Ascending aorta (tissue), 2 donors: ENCODE measurements around the gene MFSD11. TPM values are rescaled to one million over a fixed set of nuclear protein-coding genes. Genes with fewer than 3 reads are reported as not detected.

Experiments
- DNase-seq, 2 donors: peaks; one replicate each; pipeline ENCODE4 v3.0.0-alpha.2; 2019; ENCODE audit warnings: low spot score in 2 of 2
- H3K27ac ChIP-seq, 2 donors: fragments of 200-600 bp; sonication (generic); one replicate each; pipeline ENCODE4 v1.5.1; 2016 to 2017; ENCODE audit warnings: mild to moderate bottlenecking in 1 of 2
- H3K27me3 ChIP-seq: fragments of 200-600 bp; sonication (generic); one replicate; pipeline ENCODE4 v1.5.1; 2017
- H3K36me3 ChIP-seq, 2 donors: fragments of 200-600 bp; sonication (generic); one replicate each; pipeline ENCODE4 v1.5.1; 2016
- H3K4me1 ChIP-seq, 2 donors: fragments of 200-600 bp; sonication (generic); one replicate each; pipeline ENCODE4 v1.5.1; 2016 to 2017; ENCODE audit warnings: mild to moderate bottlenecking in 1 of 2
- H3K4me3 ChIP-seq, 2 donors: fragments of 200-600 bp; sonication (generic); one replicate each; pipeline ENCODE4 v1.5.1; 2016 to 2017; ENCODE audit warnings: mild to moderate bottlenecking in 1 of 2
- H3K9me3 ChIP-seq, 2 donors: fragments of 200-600 bp; sonication (generic); one replicate each; pipeline ENCODE4 v1.5.1; 2016
- intact Hi-C: fragments of 100-400 bp; cut with DNase I; formaldehyde crosslinking; loops from one replicate; pipeline ENCODE4 v1.15.1; 2023
- total RNA-seq: library from RNA; depleted of rRNA; stranded (reverse); fragments of >200 nt; gene quantifications from one replicate; pipeline ENCODE4 v1.1.0, GENCODE V29; 2016
- TF ChIP-seq, protein P1 (sequence below), 3 experiments: fragments of 200-600 bp in 2 of 3; fragments of 450-650 bp in 1 of 3; sonication (generic) in 2 of 3; IDR thresholded peaks; one replicate each; pipeline ENCODE4 v1.5.1; 2016 to 2019; ENCODE audit warnings: antibody characterized with exemption in 3 of 3, mild to moderate bottlenecking in 1 of 3, moderate library complexity in 1 of 3

Gene MFSD11
- total RNA-seq, 1 donor from 2014 or later = 13.4 TPM

DNA sequence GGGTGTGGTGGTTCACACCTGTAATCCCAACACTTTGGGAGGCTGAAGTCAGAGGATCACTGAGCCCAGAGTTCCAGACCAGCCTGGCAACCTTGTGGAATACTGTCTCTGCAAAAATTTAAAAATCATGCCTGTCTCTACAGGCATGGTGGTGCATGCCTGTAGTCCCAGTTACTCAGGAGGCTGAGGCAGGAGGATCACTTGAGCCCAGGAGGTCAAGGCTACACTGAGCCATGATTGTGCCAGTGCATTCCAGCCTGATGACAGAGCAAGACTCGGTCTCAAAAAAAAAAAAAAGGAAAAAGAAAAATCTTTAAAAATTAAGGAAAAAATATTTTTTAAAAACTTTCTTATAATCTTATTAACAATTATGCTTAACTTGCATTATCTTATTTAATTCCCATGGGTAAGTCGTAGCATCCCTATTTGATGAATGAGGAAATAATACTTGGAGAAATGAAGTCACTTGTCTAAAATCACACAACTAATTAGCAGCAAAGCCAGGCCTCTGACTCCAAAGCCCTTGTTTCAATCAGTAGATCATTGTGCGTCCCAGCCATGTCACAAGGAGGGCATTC, 13.6 kb downstream of the MFSD11 start:
- H3K4me3 ChIP-seq = no peak overlapping the region
- H3K36me3 ChIP-seq = peaks cover 39 to 43% of the 10 kb centered on the region in 2 donors
- DNase-seq = no peak
- H3K9me3 ChIP-seq = no peaks in the 10 kb centered on the region
- no peaks in the 10 kb centered on the region for H3K27me3 ChIP-seq
- no peaks in the 10 kb centered on the region for H3K4me1 ChIP-seq
- intact Hi-C loops = no loop called here
- no peak overlapping the region for H3K27ac ChIP-seq
- TF ChIP-seq, protein P1, sequence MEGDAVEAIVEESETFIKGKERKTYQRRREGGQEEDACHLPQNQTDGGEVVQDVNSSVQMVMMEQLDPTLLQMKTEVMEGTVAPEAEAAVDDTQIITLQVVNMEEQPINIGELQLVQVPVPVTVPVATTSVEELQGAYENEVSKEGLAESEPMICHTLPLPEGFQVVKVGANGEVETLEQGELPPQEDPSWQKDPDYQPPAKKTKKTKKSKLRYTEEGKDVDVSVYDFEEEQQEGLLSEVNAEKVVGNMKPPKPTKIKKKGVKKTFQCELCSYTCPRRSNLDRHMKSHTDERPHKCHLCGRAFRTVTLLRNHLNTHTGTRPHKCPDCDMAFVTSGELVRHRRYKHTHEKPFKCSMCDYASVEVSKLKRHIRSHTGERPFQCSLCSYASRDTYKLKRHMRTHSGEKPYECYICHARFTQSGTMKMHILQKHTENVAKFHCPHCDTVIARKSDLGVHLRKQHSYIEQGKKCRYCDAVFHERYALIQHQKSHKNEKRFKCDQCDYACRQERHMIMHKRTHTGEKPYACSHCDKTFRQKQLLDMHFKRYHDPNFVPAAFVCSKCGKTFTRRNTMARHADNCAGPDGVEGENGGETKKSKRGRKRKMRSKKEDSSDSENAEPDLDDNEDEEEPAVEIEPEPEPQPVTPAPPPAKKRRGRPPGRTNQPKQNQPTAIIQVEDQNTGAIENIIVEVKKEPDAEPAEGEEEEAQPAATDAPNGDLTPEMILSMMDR (IDR thresholded peaks at IDR 0.05) = no peak

DNA sequence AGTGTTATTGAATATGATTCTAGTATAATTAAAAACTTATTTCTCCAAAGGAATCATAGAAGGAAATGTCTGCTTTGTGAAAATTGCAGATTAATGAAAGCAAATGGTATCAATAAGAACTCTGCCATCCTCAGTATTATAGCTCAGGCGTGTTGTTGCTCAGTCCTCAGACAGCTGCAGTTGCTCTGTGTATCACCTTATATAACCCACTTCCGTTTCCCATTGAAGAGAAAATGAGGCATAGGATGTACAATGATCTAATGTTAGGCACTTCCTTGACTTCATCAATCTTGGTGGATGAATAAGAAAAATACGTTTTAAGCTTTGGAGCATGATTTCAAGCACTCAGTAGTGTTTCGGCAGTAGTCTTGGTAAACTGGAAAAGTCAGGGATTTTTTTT, 14.1 kb downstream of the MFSD11 start:
- H3K27ac ChIP-seq = no peak overlapping the region

DNA sequence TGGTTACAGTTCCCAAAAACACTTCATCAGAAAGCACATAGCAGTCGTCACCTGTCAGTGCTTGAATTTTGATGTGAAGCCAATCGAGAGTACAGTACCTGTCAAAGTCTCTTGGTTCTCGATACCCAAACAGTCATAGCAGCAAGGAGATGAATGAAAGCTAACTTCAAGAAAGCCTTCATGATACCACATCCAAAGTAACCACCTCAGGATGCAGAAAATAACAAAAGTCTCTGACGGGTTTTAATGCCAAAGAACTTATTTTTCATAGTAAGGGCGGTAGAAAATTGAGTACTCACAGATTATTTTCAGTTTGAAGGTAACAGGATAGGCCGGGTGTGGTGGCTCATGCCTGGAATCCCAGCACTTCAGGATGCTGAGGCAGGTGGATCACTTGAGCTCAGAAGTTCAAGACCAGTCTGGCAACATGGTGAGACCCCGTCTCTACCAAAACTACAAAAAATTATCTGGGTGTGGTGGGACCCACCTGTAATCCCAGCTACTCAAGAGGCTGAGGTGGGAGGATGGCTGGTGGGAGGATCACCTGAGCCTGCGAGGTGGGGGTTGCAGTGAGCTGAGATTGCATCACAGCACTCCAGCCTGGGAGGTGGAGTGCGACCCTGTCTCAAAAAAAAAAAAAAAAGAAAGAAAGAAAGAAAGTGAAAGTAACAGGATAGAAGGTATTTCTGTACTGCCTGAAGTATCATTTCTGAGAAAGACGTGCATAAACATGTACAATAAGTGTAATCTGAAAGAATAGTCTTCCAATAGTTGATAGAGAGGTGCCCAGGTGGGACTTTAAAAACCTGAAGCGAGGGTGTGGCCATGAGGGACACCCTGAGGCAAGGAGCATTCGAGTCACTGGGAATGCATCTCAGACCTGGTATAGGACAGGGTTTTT, 15.4 kb downstream of the MFSD11 start:
- H3K36me3 ChIP-seq = peaks cover 33 to 51% of the 10 kb centered on the region in 2 donors
- DNase-seq = no peak
- H3K4me1 ChIP-seq = no peaks in the 10 kb centered on the region
- H3K27ac ChIP-seq = no peak overlapping the region
- TF ChIP-seq, protein P1 (IDR thresholded peaks at IDR 0.05) = no peak
- intact Hi-C loops = no loop called here
- H3K9me3 ChIP-seq = no peaks in the 10 kb centered on the region
- H3K4me3 ChIP-seq = no peak overlapping the region
- no peaks in the 10 kb centered on the region for H3K27me3 ChIP-seq

More for the DNA sequence above, 14.1 kb downstream of the MFSD11 start:
- DNase-seq = no peak
- Histone ChIP-seq H3K27me3 (no peaks in the 10 kb centered on the region), H3K9me3 (no peaks in the 10 kb centered on the region), H3K36me3 (peaks cover 41 to 43% of the 10 kb centered on the region in 2 donors), H3K4me1 (no peaks in the 10 kb centered on the region), H3K4me3 (no peak overlapping the region)
- TF ChIP-seq, protein P1 (IDR thresholded peaks at IDR 0.05) = no peak
- intact Hi-C loops = no loop called here

DNA sequence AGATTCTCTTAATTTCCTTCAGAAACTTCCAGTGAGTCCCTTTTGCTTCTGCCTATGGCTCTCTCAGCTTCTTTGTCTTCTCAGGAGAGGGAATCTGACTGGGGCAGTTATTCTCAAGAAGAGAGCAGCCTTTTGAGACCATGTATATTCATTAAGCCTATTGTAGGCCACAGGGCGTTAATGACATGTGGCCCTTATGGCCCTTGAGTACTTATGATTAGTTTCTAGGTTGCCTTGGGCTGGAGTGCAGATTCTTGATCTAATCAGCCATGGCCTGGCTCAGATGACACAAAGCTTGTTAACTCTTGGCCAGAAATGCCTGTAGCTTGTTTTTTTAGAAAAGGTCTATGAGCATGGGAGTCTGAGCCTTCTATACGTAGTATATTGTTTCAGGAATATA, 17.4 kb downstream of the MFSD11 start:
- H3K36me3 ChIP-seq = peaks cover 36 to 55% of the 10 kb centered on the region in 2 donors
- intact Hi-C loops = no loop called here
- no peaks in the 10 kb centered on the region for H3K27me3 ChIP-seq
- no peaks in the 10 kb centered on the region for H3K9me3 ChIP-seq
- TF ChIP-seq, protein P1 (IDR thresholded peaks at IDR 0.05) = no peak
- H3K4me1 ChIP-seq = no peaks in the 10 kb centered on the region
- no peak overlapping the region for H3K4me3 ChIP-seq
- H3K27ac ChIP-seq = no peak overlapping the region
- DNase-seq = no peak

DNA sequence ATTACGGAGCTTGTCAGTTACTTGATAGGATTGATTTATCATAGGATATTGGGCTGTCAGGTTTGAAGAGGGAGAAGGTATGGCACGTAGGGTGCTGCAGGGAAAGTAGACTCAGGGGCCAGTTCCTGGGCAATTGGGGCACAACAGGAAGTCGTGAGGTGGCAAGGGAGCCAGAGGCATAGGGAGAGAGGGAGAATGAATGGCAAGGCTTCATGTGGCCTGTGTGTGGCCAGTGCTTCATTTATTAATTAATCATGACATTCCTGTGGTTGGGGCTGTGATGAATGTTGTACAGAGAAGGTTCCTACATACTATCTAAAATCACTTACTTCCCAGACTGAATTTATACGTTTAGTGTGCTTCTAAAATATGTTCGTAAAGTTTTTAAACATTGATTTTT, 19.3 kb downstream of the MFSD11 start:
- H3K4me1 ChIP-seq = no peaks in the 10 kb centered on the region
- no peak overlapping the region for H3K27ac ChIP-seq
- TF ChIP-seq, protein P1 (IDR thresholded peaks at IDR 0.05) = no peak
- H3K4me3 ChIP-seq = no peak overlapping the region
- H3K9me3 ChIP-seq = no peaks in the 10 kb centered on the region
- no peak for DNase-seq
- H3K36me3 ChIP-seq = peaks cover 36 to 59% of the 10 kb centered on the region in 2 donors
- H3K27me3 ChIP-seq = no peaks in the 10 kb centered on the region
- intact Hi-C loops = no loop called here
